Type B pancreatic cell (in vitro differentiated cells): ENCODE measurements around the gene ZC3H12D. TPM values are rescaled to one million over a fixed set of nuclear protein-coding genes. Genes with fewer than 3 reads are reported as not detected.

Experiments used
- DNase-seq: peaks from one replicate; pipeline ENCODE4 v3.0.0; 2021; ENCODE audit warnings: mixed read lengths; ENCODE audit not compliant: unreplicated experiment; ENCODE audit errors: extremely low spot score
- H3K27ac Mint-ChIP-seq: 2 replicates; pipeline ENCODE4 v1.8.0; 2021; ENCODE audit warnings: mild to moderate bottlenecking, mixed read lengths
- H3K27me3 Mint-ChIP-seq: 2 replicates; pipeline ENCODE4 v1.8.0; 2021; ENCODE audit warnings: mixed read lengths
- H3K36me3 Mint-ChIP-seq: 2 replicates; pipeline ENCODE4 v1.8.0; 2021; ENCODE audit warnings: mixed read lengths
- H3K4me1 Mint-ChIP-seq: one replicate; pipeline ENCODE4 v1.8.0; 2021; ENCODE audit warnings: mixed read lengths; ENCODE audit not compliant: unreplicated experiment
- H3K4me3 Mint-ChIP-seq: 2 replicates; pipeline ENCODE4 v1.8.0; 2021; ENCODE audit warnings: mild to moderate bottlenecking, mixed read lengths
- H3K9me3 Mint-ChIP-seq: 2 replicates; pipeline ENCODE4 v1.8.0; 2021; ENCODE audit warnings: mixed read lengths
- total RNA-seq: library from RNA; stranded (reverse); gene quantifications from 2 replicates; pipeline ENCODE4 v1.2.1, GENCODE V29; 2021; ENCODE audit warnings: low replicate concordance
- TF ChIP-seq, protein P1 (sequence below): fragments of 200-600 bp; sonication (generic); conservative IDR thresholded peaks from 2 replicates; pipeline ENCODE4 v1.5.0; 2021; ENCODE audit warnings: antibody characterized with exemption, mild to moderate bottlenecking

The ZC3H12D gene
- total RNA-seq, 1 donor from 2014 or later, result 0.58 TPM

DNA sequence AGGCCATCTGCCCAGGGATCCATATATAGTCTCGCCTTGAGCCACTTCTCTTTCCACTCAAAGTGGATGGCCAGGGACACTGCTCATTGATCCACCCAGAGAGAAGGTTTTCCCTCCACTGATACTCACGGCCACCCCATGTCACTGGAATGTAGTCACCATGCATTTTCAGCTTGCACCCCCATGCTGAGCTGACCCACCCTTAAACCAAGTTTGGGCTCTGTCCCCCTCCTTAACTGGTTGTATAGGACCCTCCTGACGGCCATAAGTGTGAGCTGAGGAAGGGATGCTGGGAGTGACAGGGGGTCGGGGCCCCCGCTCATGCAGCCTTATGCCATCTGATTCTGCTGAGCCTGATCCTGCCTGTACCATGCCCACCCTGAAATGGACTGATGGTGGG is 59.1 kb downstream of the ZC3H12D start:
- TF ChIP-seq, protein P1, sequence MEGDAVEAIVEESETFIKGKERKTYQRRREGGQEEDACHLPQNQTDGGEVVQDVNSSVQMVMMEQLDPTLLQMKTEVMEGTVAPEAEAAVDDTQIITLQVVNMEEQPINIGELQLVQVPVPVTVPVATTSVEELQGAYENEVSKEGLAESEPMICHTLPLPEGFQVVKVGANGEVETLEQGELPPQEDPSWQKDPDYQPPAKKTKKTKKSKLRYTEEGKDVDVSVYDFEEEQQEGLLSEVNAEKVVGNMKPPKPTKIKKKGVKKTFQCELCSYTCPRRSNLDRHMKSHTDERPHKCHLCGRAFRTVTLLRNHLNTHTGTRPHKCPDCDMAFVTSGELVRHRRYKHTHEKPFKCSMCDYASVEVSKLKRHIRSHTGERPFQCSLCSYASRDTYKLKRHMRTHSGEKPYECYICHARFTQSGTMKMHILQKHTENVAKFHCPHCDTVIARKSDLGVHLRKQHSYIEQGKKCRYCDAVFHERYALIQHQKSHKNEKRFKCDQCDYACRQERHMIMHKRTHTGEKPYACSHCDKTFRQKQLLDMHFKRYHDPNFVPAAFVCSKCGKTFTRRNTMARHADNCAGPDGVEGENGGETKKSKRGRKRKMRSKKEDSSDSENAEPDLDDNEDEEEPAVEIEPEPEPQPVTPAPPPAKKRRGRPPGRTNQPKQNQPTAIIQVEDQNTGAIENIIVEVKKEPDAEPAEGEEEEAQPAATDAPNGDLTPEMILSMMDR, result no peak
- H3K4me3 Mint-ChIP-seq, result no peak overlapping the region
- peaks cover 2% of the 10 kb centered on the region for H3K27me3 Mint-ChIP-seq
- H3K36me3 Mint-ChIP-seq, result no peaks in the 10 kb centered on the region
- no peak overlapping the region for H3K27ac Mint-ChIP-seq
- H3K4me1 Mint-ChIP-seq, result peaks cover 25% of the 10 kb centered on the region
- DNase-seq, result no peak
- no peaks in the 10 kb centered on the region for H3K9me3 Mint-ChIP-seq

DNA sequence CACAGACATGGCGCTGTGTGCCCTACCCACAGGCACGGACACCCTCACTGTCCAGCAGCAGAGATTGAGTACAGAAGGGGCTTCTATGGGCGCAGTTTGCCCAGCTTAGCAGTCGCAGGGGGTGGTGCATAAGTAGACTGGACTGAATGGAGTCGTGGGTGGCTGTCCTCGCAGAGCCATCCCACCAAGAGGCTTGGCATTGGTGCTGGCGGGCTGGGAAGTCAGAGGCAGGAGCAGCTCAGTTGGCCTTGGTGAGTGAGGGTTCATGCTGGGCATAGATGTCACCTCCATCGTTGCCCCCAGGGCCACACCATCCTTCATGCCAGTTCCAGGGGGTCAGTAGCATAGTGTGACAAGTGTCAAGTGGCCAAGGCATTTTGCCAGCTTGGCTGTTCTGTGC is 59.6 kb downstream of the ZC3H12D start:
- peaks cover 25% of the 10 kb centered on the region for H3K4me1 Mint-ChIP-seq
- H3K36me3 Mint-ChIP-seq, result no peaks in the 10 kb centered on the region
- TF ChIP-seq, protein P1, result no peak
- peaks cover 2% of the 10 kb centered on the region for H3K27me3 Mint-ChIP-seq
- no peaks in the 10 kb centered on the region for H3K9me3 Mint-ChIP-seq
- H3K27ac Mint-ChIP-seq, result no peak overlapping the region
- H3K4me3 Mint-ChIP-seq, result no peak overlapping the region
- no peak for DNase-seq

DNA sequence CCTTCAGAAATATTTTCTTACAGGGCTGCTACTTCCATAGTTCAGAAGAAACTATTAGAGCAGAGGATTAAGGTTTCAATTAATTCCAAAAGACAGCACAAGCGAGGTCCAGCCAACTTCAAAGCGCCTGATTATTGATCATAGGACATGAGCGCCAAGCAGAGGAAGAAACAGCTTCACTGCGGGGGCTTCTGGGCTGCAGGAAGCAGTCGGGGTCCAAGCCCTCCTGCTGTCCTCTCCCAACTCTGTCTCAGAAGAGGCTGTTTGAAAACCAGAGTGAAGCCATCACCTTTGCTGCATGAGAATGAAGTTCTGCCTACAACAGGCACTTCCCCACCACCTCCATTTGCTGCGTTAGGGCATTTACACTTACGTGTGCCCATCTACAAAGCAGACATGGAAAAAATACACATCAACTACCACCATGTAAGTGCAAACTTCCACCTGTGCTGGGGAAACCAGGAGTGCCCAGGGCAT is 60.8 kb downstream of the ZC3H12D start:
- Mint-ChIP-seq H3K4me1 (peaks cover 14% of the 10 kb centered on the region), H3K9me3 (no peaks in the 10 kb centered on the region), H3K4me3 (peak overlapping the region; percentile 68), H3K36me3 (no peaks in the 10 kb centered on the region), H3K27ac (peak overlapping the region; percentile 21), H3K27me3 (no peaks in the 10 kb centered on the region)
- TF ChIP-seq, protein P1, result no peak
- no peak for DNase-seq

DNA sequence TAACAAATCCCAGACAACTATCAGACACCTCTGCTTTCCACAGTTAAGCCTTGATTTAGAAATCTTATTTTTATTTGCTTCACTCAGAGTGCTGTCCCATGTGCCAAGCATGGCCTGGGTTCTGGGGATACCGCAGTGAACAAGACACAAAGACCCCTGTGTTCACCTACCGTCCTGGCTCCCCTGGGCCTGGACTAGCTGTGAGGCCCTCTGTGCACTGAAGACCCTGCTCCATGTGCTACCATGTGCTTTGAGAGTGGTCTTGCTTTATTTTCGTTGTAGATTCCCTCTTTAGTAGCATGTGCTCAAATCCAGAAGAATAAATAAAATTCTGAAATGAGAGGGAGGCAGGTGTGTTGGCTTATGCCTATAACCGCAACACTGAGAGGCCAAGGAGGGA is 62.2 kb downstream of the ZC3H12D start:
- TF ChIP-seq, protein P1, result no peak
- peaks cover 13% of the 10 kb centered on the region for H3K4me1 Mint-ChIP-seq
- no peaks in the 10 kb centered on the region for H3K36me3 Mint-ChIP-seq
- H3K4me3 Mint-ChIP-seq, result no peak overlapping the region
- no peaks in the 10 kb centered on the region for H3K27me3 Mint-ChIP-seq
- no peaks in the 10 kb centered on the region for H3K9me3 Mint-ChIP-seq
- no peak for DNase-seq
- H3K27ac Mint-ChIP-seq, result no peak overlapping the region

DNA sequence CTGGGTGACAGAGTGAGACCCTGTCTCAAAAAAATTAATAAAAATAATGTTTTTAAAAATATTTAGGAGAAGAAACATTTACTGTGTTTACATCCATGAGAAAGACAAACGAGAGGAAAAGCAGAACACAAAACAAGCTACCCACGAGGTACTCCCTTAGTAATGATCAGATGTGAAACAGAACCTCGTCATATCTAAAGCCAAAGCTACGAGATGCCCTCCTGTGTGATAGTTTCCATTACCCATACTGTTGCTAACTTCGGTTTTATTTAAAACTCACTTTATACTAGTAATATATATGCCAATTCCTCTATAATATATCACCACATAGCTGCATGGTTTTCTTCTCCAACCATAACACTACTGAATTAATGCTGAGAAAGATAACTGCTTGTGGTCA is 63.7 kb downstream of the ZC3H12D start:
- Mint-ChIP-seq H3K9me3 (no peaks in the 10 kb centered on the region), H3K36me3 (no peaks in the 10 kb centered on the region), H3K4me3 (no peak overlapping the region), H3K4me1 (peaks cover 13% of the 10 kb centered on the region), H3K27me3 (no peaks in the 10 kb centered on the region), H3K27ac (no peak overlapping the region)
- TF ChIP-seq, protein P1, result no peak
- no peak for DNase-seq
